ENCODE measurements around the gene MLLT3.

MLLT3 gene

GRCh38 chr9:20335668-20336332 lies 286.5 kb downstream of the MLLT3 start:
- DNase-seq (ENCODE audit: low spot score): no peak

DNA sequence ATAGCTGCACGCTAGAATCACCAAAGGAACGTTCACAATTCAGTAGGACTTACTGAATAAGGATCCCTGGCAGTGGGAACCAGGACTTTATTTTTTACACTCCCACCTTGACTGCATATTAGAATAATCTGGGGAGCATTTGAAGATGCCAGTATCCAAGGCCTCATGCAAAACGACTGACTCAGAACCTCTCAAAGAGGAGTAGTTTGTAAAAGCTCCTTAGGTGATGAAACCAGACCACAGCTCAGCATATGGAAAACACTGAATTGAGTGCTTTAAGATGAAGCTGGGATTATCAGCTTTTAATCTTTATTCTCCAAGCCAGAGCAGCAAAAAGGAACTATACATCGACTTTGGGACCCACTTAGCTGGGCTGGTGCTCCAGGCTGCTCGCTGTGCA lies 288.3 kb downstream of the MLLT3 start:
- DNase-seq (ENCODE audit: low spot score): no peak

DNA sequence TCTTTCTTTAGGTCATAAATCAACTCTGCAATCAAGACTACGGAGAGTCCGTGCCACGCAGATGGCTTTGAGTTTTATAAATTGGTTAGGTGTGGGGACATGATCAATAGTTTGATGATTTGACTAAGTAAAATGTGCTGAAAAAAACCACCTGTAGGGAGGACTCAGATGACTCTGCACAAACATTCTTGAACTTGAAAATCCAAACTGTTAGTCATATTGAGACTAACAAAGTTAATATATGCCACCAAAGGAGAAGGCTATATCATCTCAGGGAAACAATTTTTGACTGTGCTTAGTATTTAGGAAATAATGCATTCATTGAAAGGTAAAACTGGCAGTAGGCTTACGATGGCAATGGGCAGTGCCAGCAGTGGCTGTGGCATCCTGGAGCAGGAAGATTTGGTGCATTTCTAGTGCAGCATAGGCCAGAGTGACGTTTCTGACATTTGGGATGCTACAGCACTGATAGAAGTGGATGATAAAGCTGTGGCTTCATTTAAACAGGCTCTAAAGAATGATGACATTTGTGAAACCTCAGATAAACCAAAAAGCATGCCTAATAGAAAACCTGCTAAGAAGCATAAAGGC lies 291.1 kb downstream of the MLLT3 start:
- no peak for DNase-seq (ENCODE audit: low spot score)

- DNase-seq (ENCODE audit: low spot score): no peak
These were observed 291.6 kb downstream of the MLLT3 start for GRCh38 chr9:20330688-20331087.

GRCh38 chr9:20326516-20326915 lies 295.8 kb downstream of the MLLT3 start:
- DNase-seq (ENCODE audit: low spot score): no peak

DNA sequence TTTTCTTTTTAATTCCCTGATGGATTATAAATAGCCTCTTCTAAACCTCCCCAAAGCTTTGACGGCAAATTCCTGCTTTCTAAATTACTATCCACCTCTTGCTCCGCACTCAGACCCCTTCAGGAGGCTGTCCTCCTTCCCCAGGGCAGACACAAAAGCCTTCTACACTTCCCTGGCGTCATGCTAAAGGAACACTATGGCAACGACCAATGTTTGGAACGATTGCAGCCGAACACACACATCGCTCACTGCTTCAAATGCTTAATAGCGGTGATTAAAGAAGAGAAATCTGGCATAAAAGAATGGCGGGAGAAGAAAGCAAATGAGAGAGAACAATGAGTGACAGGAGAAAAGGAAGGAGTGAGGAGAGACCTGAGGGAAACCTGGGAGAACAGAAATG lies 297.3 kb downstream of the MLLT3 start:
- no peak for DNase-seq (ENCODE audit: low spot score)

- no peak for DNase-seq (ENCODE audit: low spot score)
These were observed 300.1 kb downstream of the MLLT3 start for GRCh38 chr9:20322212-20322611.

DNA sequence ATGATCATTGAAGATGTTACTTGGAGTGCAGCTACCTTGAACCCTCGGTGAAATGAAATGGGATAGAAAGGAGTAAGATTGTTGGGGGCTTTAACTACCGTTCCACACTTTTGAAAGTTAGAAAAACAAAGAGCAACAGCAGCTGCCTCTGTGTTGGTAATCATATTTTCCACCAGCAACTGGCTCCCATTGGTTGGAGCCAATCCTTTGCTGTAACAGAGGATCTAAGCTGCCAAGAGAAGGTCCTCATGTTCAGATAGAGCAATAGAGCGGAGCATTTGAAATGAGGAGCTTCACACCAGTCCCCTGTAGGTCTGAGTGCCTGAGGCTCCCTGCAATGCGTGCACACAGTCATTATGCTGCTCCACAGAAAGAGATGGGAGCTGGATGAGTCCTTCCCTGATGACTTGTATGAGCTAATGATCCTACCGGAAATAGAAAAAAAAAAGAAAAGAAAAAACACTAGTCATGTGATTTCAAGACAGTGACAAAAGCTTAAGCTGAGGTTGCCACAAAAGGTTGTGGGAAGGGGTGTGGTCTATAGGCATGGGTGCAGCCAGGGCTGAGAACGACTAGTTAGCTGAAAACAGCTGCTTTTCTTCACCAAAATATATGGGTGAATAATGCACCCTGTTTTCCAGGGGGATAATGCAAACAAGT lies 300.7 kb downstream of the MLLT3 start:
- no peak for DNase-seq (ENCODE audit: low spot score)

DNA sequence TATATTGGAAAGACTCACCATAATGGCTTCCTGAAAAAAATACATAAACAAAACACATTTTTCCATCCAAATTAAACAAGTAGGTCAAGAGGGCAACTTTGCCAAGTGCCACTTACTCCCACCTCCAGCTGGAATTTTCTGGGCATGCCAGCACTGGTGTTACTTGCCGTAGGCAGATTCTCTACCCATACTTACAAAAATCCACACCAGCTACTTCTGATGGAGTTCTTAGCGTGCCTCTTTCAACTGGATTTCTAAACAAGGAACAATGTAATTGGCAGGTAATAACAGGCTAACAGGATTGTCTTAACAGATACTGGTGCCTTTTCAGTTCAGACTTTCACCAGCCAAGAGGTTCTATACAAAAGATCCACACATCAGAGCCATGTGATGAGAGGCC lies 301.4 kb downstream of the MLLT3 start:
- DNase-seq (ENCODE audit: low spot score): no peak

- DNase-seq (ENCODE audit: low spot score): no peak
These were observed 302.5 kb downstream of the MLLT3 start for GRCh38 chr9:20319641-20320337.

DNA sequence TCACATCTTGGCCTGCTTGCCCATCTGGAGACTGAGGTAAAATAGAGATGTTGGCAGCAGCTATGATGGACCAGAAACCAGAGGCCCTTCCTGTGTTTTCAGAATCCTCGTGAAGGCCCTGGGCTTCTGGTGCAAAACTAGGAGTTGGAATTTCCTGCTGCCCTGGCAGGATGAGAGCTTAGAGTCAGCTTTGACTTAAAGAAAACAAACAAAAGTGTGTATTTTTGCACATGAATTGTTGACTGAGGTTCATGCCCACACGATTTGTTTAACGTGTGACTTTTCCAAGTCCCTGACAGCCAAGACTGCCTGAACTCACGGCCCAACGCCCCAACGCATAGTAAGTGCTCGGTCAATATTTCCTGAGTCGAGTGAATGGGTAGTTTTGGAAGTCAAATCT lies 303.1 kb downstream of the MLLT3 start:
- no peak for DNase-seq (ENCODE audit: low spot score)

- DNase-seq (ENCODE audit: low spot score): no peak
These were observed 304.6 kb downstream of the MLLT3 start for GRCh38 chr9:20317701-20318100.

DNA sequence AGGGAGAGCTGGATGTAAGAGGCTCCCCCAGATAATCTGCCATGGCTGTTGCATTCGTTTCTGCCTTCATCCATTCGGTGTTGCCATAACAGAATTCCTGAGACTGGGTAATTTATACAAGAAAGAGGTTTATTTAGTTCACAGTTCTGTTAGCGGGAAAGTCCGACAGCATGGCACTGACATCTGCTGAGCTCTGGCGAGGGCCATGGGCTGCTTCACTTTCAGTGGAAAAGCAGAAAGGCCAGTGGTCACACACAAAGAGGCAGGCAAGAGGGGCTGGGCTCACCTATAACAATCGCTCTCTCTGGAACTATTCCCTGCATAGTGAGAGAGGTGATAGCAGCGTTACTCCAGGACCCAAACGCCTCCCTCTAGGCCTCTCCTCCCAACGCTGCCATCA lies 305.9 kb downstream of the MLLT3 start:
- DNase-seq (ENCODE audit: low spot score): no peak

DNA sequence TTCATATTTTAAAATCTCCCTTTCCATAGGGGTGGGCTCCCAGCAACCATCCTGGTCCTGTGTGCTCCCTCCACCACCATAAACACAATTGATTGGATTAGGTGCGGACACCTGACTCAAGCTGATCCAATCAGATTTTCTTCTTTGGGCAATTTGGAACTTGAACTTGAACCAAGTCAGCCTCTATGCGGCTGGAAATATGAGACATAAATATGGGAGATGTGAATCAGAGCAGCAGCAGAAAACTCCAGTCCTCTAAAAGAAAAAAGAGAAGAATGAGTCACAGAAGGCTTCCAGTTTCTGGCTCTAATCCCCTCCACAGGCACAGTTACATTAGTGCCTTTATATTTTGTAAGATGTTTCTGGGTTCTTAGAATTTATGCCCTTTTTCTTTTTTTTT lies 306.6 kb downstream of the MLLT3 start:
- DNase-seq (ENCODE audit: low spot score): no peak

- no peak for DNase-seq (ENCODE audit: low spot score)
These were observed 307.3 kb downstream of the MLLT3 start for GRCh38 chr9:20314981-20315380.

DNA sequence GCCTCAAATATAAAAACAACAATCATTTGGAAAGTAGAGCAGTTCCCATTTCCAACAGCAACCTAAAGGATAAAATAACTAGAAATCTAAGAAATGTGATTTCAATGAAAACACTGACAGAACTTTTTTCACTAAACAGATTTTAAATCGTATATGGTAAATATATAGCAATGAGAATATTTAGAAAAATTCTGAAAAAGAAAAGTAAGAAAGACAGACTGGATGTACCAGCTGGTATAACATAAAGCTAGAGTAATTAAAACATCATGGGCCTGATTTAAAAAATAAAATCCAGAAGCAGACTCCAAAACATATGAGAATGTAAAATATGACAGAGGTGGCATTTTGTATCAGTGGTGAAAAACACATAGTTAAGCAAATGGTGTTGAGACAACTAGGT lies 308.9 kb downstream of the MLLT3 start:
- DNase-seq (ENCODE audit: low spot score): no peak

DNA sequence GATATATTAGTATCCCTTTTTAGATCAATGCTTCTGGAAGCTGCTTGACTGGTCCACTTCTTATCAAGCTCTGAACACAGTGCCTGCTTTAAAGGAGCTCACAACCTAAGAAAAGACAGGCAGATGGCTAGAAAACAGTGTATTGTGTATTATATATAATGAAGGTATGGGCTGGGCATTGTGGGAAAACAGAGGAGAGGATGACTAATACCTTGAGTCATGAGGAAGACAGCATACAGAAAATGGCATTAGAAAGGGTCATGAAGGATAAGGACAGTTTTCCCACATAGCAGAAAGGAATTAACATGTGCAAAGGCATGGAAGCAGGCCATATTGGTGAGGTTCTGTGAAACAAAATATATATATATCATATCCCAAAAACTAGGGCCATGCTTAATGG lies 309.6 kb downstream of the MLLT3 start:
- DNase-seq (ENCODE audit: low spot score): no peak

GRCh38 chr9:20310024-20310423 lies 312.3 kb downstream of the MLLT3 start:
- DNase-seq (ENCODE audit: low spot score): no peak

- no peak for DNase-seq (ENCODE audit: low spot score)
These were observed 313.2 kb downstream of the MLLT3 start for GRCh38 chr9:20309124-20309523.

- no peak for DNase-seq (ENCODE audit: low spot score)
These were observed 314.7 kb downstream of the MLLT3 start for GRCh38 chr9:20307621-20308020.

GRCh38 chr9:20305452-20305851 lies 316.8 kb downstream of the MLLT3 start:
- DNase-seq (ENCODE audit: low spot score): no peak

GRCh38 chr9:20303996-20304395 lies 318.3 kb downstream of the MLLT3 start:
- DNase-seq (ENCODE audit: low spot score): no peak

GRCh38 chr9:20303066-20303465 lies 319.2 kb downstream of the MLLT3 start:
- no peak for DNase-seq (ENCODE audit: low spot score)
